Loucy (cell line): ENCODE data around the gene UVRAG.

Source experiments
- EZH2phosphoT487 ChIP-seq: fragments of 200-600 bp; IDR thresholded peaks from 2 replicates; pipeline ENCODE4 v1.6.1; 2018; ENCODE audit warnings: antibody characterized with exemption, mild to moderate bottlenecking, moderate library complexity, borderline replicate concordance
- TF ChIP-seq, protein P1 (sequence below): fragments of 200-600 bp; sonication (generic); conservative IDR thresholded peaks from 2 replicates; pipeline ENCODE4 v1.5.1; 2014; ENCODE audit warnings: mild to moderate bottlenecking, antibody characterized with exemption, low read length

DNA sequence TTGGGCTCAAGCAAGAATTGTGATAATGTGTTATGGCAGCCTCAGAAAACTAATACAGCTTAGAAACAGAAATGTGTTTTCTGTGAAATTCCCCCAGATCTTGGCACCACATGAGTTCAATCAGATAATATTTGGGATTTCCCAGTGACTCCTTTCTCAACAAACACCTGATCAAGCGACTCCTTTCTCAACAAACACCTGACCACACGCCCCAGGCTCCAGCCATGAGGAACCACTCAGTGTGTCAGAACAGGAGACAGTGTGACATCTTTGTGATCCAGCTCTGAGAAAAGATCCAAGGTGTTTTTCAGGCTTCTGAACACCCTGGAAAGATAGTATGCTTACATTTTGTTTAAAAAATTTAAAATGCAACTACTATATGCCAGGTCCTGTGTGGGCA is 1.9 kb upstream of the UVRAG start:
- TF ChIP-seq, protein P1, sequence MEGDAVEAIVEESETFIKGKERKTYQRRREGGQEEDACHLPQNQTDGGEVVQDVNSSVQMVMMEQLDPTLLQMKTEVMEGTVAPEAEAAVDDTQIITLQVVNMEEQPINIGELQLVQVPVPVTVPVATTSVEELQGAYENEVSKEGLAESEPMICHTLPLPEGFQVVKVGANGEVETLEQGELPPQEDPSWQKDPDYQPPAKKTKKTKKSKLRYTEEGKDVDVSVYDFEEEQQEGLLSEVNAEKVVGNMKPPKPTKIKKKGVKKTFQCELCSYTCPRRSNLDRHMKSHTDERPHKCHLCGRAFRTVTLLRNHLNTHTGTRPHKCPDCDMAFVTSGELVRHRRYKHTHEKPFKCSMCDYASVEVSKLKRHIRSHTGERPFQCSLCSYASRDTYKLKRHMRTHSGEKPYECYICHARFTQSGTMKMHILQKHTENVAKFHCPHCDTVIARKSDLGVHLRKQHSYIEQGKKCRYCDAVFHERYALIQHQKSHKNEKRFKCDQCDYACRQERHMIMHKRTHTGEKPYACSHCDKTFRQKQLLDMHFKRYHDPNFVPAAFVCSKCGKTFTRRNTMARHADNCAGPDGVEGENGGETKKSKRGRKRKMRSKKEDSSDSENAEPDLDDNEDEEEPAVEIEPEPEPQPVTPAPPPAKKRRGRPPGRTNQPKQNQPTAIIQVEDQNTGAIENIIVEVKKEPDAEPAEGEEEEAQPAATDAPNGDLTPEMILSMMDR, result no peak
- no peak for TF ChIP-seq EZH2phosphoT487
